CD14-positive monocyte (primary cell): ENCODE data around the gene DCC. TPM values are rescaled to one million over a fixed set of nuclear protein-coding genes. Genes with fewer than 3 reads are reported as not detected.

Experiments used
- DNase-seq, 3 donors: peaks; one replicate each; pipeline ENCODE4 v3.0.0-alpha.2; 2011 to 2022
- H2AFZ ChIP-seq: 2 replicates; pipeline ENCODE4 v1.6.0; 2012; ENCODE audit warnings: mild to moderate bottlenecking, low read depth, low read length, inconsistent platforms; ENCODE audit not compliant: insufficient read depth, poor library complexity, severe bottlenecking
- H3K27ac ChIP-seq, 2 donors: 1 replicate in 1 of 2; 2 replicates in 1 of 2; pipeline ENCODE4 v1.5.1; 2012 to 2013; ENCODE audit warnings: low read length in 2 of 2, control low read depth in 1 of 2, inconsistent platforms in 1 of 2, low read depth in 1 of 2, mild to moderate bottlenecking in 1 of 2
- H3K27me3 ChIP-seq, 2 donors: one replicate each; pipeline versions ENCODE4 v1.6.0 to v1.6.1; 2011 to 2013; ENCODE audit warnings: low read length in 2 of 2; ENCODE audit not compliant: control insufficient read depth in 2 of 2, insufficient read depth in 2 of 2
- H3K36me3 ChIP-seq, 2 donors: replicated peaks in 1 of 2; 1 replicate in 1 of 2; 2 replicates in 1 of 2; pipeline versions ENCODE4 v1.5.1 to v1.6.1; 2012 to 2013; ENCODE audit warnings: low read length in 2 of 2, control low read depth in 1 of 2, inconsistent platforms in 1 of 2, mild to moderate bottlenecking in 1 of 2; ENCODE audit not compliant: insufficient read depth in 2 of 2, control insufficient read depth in 1 of 2
- H3K4me1 ChIP-seq, 2 donors: 1 replicate in 1 of 2; 2 replicates in 1 of 2; pipeline versions ENCODE4 v1.5.1 to v1.6.1; 2012 to 2013; ENCODE audit warnings: low read length in 2 of 2, control low read depth in 1 of 2, inconsistent platforms in 1 of 2, mild to moderate bottlenecking in 1 of 2, moderate library complexity in 1 of 2; ENCODE audit not compliant: insufficient read depth in 2 of 2, control insufficient read depth in 1 of 2
- H3K4me2 ChIP-seq: replicated peaks from 2 replicates; pipeline ENCODE3; 2012; ENCODE audit warnings: low read length, moderate library complexity, mild to moderate bottlenecking; ENCODE audit not compliant: poor library complexity, severe bottlenecking; ENCODE audit errors: extremely low read depth
- H3K4me3 ChIP-seq, 3 experiments: fragments of 200-600 bp in 1 of 3; sonication (generic) in 1 of 3; replicated peaks in 1 of 3; 1 replicate in 2 of 3; 2 replicates in 1 of 3; pipeline ENCODE4 v1.5.1; 2011 to 2013; ENCODE audit warnings: low read length in 3 of 3, mild to moderate bottlenecking in 3 of 3, control low read depth in 2 of 3, low read depth in 2 of 3, inconsistent platforms in 1 of 3, moderate library complexity in 1 of 3
- H3K79me2 ChIP-seq: 2 replicates; pipeline ENCODE4 v1.6.0; 2012; ENCODE audit warnings: mild to moderate bottlenecking, control low read depth, inconsistent platforms, low read length, moderate library complexity; ENCODE audit not compliant: insufficient read depth
- H3K9ac ChIP-seq: 2 replicates; pipeline ENCODE4 v1.6.0; 2017; ENCODE audit warnings: low read length, mild to moderate bottlenecking; ENCODE audit not compliant: insufficient read depth, poor library complexity, severe bottlenecking
- H3K9me3 ChIP-seq, 2 donors: replicated peaks in 1 of 2; 1 replicate in 1 of 2; 2 replicates in 1 of 2; pipeline versions ENCODE4 v1.5.1 to v1.6.1; 2012 to 2013; ENCODE audit warnings: low read length in 2 of 2, control low read depth in 1 of 2; ENCODE audit not compliant: control insufficient read depth in 1 of 2, insufficient read depth in 1 of 2
- H4K20me1 ChIP-seq: 2 replicates; pipeline ENCODE4 v1.6.0; 2012; ENCODE audit warnings: mild to moderate bottlenecking, low read length, control low read depth, moderate library complexity; ENCODE audit not compliant: insufficient read depth
- H3K27ac Mint-ChIP-seq, 7 donors: one replicate each; pipeline ENCODE4 v1.8.0; 2020; ENCODE audit warnings: mild to moderate bottlenecking in 7 of 7, mixed read lengths in 7 of 7, moderate library complexity in 6 of 7, inconsistent platforms in 2 of 7
- H3K27me3 Mint-ChIP-seq, 3 donors: one replicate each; pipeline ENCODE4 v1.8.0; 2021 to 2022; ENCODE audit warnings: low read depth in 3 of 3, mild to moderate bottlenecking in 3 of 3, mixed read lengths in 3 of 3, moderate library complexity in 3 of 3, inconsistent platforms in 1 of 3
- H3K36me3 Mint-ChIP-seq, 2 donors: one replicate each; pipeline ENCODE4 v1.8.0; 2020; ENCODE audit warnings: mixed read lengths in 2 of 2, inconsistent platforms in 1 of 2, mild to moderate bottlenecking in 1 of 2
- H3K4me1 Mint-ChIP-seq: one replicate; pipeline ENCODE4 v1.8.0; 2020; ENCODE audit warnings: mild to moderate bottlenecking, mixed read lengths
- H3K4me3 Mint-ChIP-seq, 2 donors: one replicate each; pipeline ENCODE4 v1.8.0; 2020; ENCODE audit warnings: mild to moderate bottlenecking in 2 of 2, mixed read lengths in 2 of 2, moderate library complexity in 1 of 2
- H3K9me3 Mint-ChIP-seq, 7 donors: one replicate each; pipeline ENCODE4 v1.8.0; 2020 to 2022; ENCODE audit warnings: mixed read lengths in 7 of 7, mild to moderate bottlenecking in 6 of 7, moderate library complexity in 6 of 7, inconsistent platforms in 2 of 7
- CTCF ChIP-seq: fragments of 200-600 bp; IDR thresholded peaks from one replicate; pipeline ENCODE4 v1.8.0; 2022; ENCODE audit warnings: antibody characterized with exemption, mild to moderate bottlenecking
- WGBS: methylation state at CpG from one replicate; pipeline ENCODE4 v1.1.5; 2013; ENCODE audit warnings: missing lambda C conversion rate; ENCODE audit not compliant: insufficient coverage; 5-methylcytosine and 5-hydroxymethylcytosine counted together
- intact Hi-C, 2 donors: fragments of 100-400 bp; cut with micrococcal nuclease; formaldehyde crosslinking; loops; one replicate each; pipeline versions ENCODE4 v1.15.0 to v1.15.1; 2023
- polyA plus RNA-seq, 3 donors: library from polyadenylated mRNA; depleted of rRNA in 1 of 3; unstranded in 2 of 3; stranded (reverse) in 1 of 3; fragments of 300-500 nt in 2 of 3; fragments of >200 nt in 1 of 3; fragmentation: Illumina TruSeq in 2 of 3; gene quantifications; 1 replicate in 2 of 3; 2 replicates in 1 of 3; pipeline ENCODE4 v1.2.3, GENCODE V29; 2012 to 2021

The DCC gene
- polyA plus RNA-seq, 3 donors: not detected

- peaks cover 0 to 4% (median 2%) of the 10 kb centered on the region in 7 donors for H3K9me3 Mint-ChIP-seq
- H3K4me3 Mint-ChIP-seq: no peak overlapping the region
- intact Hi-C loops: no loop called here
- H3K4me2 ChIP-seq: no peak overlapping the region
- H4K20me1 ChIP-seq: no peaks in the 10 kb centered on the region
- no peak for DNase-seq
- no peak overlapping the region for H3K4me3 ChIP-seq
- WGBS: no CpG with 5 or more reads among the region's 2 CpGs
- H3K4me1 Mint-ChIP-seq: no peaks in the 10 kb centered on the region
- H3K4me1 ChIP-seq: no peaks in the 10 kb centered on the region
- H3K9ac ChIP-seq: no peak overlapping the region
- no peak for TF ChIP-seq CTCF
- no peak overlapping the region for H3K27ac Mint-ChIP-seq
- no peak overlapping the region for H2AFZ ChIP-seq
- H3K27me3 ChIP-seq: no peaks in the 10 kb centered on the region
- H3K79me2 ChIP-seq: no peaks in the 10 kb centered on the region
- no peaks in the 10 kb centered on the region for H3K27me3 Mint-ChIP-seq
- H3K27ac ChIP-seq: no peak overlapping the region
- no peaks in the 10 kb centered on the region for H3K9me3 ChIP-seq
- H3K36me3 Mint-ChIP-seq: no peaks in the 10 kb centered on the region
- no peaks in the 10 kb centered on the region for H3K36me3 ChIP-seq
Observed at GRCh38 chr18:52700816-52701215, 360.8 kb downstream of the DCC start.

DNA sequence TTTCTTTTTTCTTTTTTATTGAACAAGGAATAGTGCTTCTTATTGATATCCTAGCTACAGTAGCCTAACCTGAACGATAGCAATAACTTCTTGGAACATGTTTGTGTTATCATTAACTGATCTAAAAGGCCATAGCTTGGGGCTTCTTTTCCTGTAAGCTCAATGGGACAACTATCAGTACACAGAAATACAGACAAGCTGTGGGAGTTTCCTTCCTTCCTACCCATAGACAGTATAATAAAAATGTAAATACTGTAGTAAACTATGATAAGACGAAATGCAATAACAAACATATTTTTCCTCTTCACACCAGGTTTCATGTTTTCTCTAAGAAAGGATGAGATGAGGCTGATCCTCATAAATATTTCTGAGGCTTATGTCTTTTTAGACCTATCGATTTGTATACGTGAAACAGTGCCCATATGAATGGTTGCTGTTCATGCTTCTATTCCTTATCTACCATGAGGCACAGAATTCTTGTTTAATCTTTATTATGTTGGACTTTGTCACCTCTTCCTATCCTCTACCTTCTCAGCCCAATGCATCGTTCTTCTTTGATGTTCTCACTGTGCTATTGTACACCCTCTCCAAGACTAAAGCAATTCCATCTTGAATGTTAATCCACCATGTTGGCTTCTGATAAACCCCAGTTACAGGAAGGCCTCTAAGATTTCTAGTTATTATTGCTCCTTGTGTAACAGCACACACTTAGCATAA is 361.4 kb downstream of the DCC start:
- H3K27ac Mint-ChIP-seq: no peak overlapping the region
- H3K4me3 Mint-ChIP-seq: no peak overlapping the region

More for the DNA sequence above, 361.4 kb downstream of the DCC start:
- no peak overlapping the region for H3K4me2 ChIP-seq
- H4K20me1 ChIP-seq: no peaks in the 10 kb centered on the region
- no peaks in the 10 kb centered on the region for H3K36me3 ChIP-seq
- Mint-ChIP-seq H3K9me3 (peaks cover 0 to 4% (median 2%) of the 10 kb centered on the region in 7 donors), H3K27me3 (no peaks in the 10 kb centered on the region), H3K36me3 (no peaks in the 10 kb centered on the region), H3K4me1 (no peaks in the 10 kb centered on the region)
- no peak for DNase-seq
- H3K27me3 ChIP-seq: no peaks in the 10 kb centered on the region
- intact Hi-C loops: no loop called here
- TF ChIP-seq CTCF: no peak
- no peaks in the 10 kb centered on the region for H3K9me3 ChIP-seq
- WGBS: 96% methylated on average over 2 of the region's 5 CpGs
- H2AFZ ChIP-seq: no peak overlapping the region
- no peak overlapping the region for H3K4me3 ChIP-seq
- no peaks in the 10 kb centered on the region for H3K79me2 ChIP-seq
- H3K4me1 ChIP-seq: no peaks in the 10 kb centered on the region
- H3K9ac ChIP-seq: no peak overlapping the region
- no peak overlapping the region for H3K27ac ChIP-seq
